Stimulated activated CD4-positive, alpha-beta T cell treated with anti-CD3 and anti-CD28 coated beads, TNF-alpha, amount 100 ng/mL, for 4 hours (primary cell): ENCODE data around the gene DEXI.
"Not testable (repeated sequence)": the region's sequence is repeated elsewhere in the genome, so short reads cannot be mapped to it uniquely, and the experiment has no call there.

ENCODE experiments used
- DNase-seq, 3 experiments: peaks; one replicate each; pipeline ENCODE4 v3.0.0-alpha.2; 2020; ENCODE audit warnings: low read depth in 3 of 3

The DEXI gene

DNA sequence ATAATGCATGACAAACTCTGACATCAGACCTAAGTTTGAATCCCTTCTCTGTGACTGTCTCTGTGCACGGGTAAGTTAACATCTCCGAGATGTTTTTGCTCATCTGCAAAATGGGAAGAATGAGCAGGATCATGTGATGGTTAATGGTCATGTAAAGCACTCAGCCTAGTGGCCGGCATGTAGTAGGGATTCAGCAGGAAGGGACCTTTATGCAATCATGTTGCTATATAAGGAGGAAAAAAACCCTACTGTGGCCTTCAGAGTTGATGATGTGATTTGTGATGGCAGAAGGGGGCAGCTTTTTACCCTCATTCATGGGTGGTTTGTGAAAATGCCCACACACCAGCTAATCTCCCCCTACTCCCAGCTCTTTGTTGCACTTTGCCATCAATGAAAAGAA lies 26.2 kb upstream of the DEXI start:
- no peak for DNase-seq

- no peak for DNase-seq
These were observed 25.7 kb upstream of the DEXI start for GRCh38 chr16:10967986-10968385.

GRCh38 chr16:10966559-10966958 lies 24.3 kb upstream of the DEXI start:
- not testable (repeated sequence) for DNase-seq

DNA sequence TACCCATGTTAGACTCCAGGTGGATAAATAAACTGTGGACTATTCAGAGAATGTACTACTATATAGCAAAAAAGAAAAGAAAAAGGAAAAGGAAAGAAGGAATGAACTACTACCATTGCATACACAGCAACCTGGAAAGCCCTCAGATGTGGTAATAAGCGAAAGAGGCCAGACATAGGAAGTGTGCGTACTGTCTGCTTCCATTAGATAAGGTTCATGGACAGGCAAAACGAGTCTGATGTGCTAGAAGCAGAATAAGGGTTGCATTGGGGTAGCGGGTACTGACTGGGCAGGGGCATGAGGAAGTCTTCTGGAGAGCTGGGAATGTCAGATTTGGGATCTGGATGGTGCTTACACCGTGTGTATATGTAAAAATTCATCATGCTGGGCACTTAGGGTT lies 23.9 kb upstream of the DEXI start:
- DNase-seq: no peak

GRCh38 chr16:10965440-10966061 lies 23.3 kb upstream of the DEXI start:
- DNase-seq: no peak

GRCh38 chr16:10964891-10965326 lies 22.6 kb upstream of the DEXI start:
- peak in 2 of 3 experiments; percentile 36 to 55 for DNase-seq

- peak; percentile 60 to 78 (median 69) for DNase-seq
These were observed 22.0 kb upstream of the DEXI start for GRCh38 chr16:10964039-10964890.

- no peak for DNase-seq
These were observed 19.0 kb upstream of the DEXI start for GRCh38 chr16:10961231-10961630.

GRCh38 chr16:10959161-10959560 lies 16.9 kb upstream of the DEXI start:
- no peak for DNase-seq

DNA sequence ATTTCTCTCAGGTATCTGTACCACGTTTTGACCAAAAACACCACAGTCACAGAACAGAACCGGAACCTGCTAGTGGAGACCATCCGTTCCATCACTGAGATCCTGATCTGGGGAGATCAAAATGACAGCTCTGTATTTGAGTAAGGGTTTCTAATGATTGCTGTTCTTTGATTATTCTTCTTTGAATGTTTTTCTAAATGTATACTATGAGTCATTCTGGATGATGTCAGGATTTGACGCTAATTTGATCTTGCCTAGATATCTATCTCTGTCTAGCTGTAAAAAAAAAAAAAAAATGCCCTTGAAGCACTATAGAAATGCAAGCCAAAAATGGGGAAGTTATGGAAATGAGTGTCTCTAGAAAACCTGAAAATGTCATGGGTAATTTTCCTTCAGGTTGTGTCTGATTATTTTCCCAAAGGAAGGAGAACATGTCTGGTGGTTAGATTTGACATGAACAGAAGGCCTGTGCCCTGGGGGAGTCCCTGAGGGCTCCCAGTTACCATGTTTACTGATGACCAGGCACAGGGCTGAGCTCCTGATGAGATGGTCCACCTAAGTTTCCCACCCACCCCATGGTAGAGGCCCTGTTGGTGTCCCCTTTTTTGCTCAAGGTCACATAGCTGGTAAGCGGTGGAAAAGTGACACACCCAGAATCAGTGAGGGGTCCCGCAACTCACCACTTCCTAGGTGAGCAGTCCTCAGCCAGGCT lies 15.7 kb upstream of the DEXI start:
- no peak for DNase-seq

GRCh38 chr16:10954903-10955302 lies 12.6 kb upstream of the DEXI start:
- no peak for DNase-seq

GRCh38 chr16:10951026-10951425 lies 8.8 kb upstream of the DEXI start:
- no peak for DNase-seq

DNA sequence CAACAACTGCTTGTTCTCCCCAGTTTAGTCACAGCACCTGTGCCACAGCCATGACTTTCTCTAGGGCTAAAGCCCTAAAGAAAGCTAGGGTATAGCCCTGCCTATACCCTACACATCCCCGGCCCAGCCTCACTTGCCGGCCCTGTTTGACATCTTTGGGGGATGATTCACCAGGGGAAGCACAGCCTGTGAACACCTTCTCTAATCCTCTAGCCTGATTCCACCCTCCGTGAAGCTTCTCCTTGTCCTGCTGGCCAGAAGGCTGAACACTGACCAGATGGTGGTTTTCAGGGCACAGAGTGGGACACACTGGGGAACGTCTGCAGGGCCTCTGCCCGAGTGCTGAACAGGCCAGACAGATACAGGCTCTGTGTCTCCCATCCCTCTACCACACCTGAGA lies 8.1 kb upstream of the DEXI start:
- DNase-seq: no peak

GRCh38 chr16:10949424-10949970 lies 7.2 kb upstream of the DEXI start:
- DNase-seq: no peak

- no peak for DNase-seq
These were observed 5.0 kb upstream of the DEXI start for GRCh38 chr16:10947211-10947787.

GRCh38 chr16:10946308-10946707 lies 4.0 kb upstream of the DEXI start:
- DNase-seq: no peak

GRCh38 chr16:10945065-10945787 lies 3.0 kb upstream of the DEXI start:
- no peak for DNase-seq

DNA sequence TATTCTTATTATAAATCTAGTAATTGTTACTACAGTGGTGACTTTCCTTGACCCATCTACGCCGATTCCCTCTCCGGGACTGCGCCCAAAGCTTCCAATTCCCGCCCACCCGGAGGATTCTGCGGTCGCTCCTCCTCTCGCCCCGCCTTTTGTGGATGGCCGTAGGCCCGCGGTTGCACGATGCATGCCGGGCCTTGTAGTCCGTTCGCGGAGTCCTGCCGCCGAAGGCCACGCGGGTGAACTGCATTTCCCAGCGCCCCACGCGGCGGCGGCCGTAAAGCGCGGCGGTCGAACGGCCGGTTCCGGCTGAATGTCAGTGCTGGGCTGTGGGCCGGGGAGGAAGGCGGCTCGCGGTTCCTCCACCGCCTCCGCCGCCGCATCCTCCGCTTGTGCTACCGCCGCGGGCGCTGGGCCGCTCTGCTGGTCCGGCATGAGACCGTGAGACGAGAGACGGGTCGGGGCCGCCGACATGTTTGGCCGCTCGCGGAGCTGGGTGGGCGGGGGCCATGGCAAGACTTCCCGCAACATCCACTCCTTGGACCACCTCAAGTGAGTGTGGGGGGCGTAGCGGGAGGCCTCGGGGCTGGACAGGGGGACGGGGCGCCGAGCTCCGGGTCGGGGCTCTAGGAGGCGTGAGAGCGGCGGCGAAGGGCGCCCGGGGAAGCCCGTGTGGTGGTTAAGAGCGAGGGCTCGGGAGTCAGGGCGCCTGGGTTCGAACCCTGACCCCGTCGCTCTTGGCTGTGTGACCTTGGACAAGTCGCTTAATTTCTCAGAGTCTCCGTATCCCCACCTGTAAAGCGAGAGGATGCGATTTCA lies 2.2 kb upstream of the DEXI start, which contains the start of gene CLEC16A:
CLEC16A (plus strand) TSS at position 316 of the 816 bp plus-strand sequence; CDS start at position 470, 154 bp downstream.
- peak; percentile 89 to 97 (median 91) for DNase-seq

DNA sequence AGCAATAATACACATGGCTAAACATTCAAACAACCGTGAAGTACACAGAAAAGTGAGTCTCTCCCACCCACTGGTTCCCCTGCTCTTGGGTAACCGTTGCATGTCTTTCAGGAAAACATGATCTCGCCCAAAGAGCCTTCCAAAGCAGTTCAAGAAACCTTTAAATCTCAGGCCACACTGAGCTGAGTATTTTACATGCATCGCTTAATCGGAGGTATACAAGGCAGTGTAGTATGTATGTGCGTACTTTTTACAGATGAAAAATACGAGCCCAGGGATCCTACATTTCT lies 741 bp upstream of the DEXI start:
- no peak for DNase-seq

DNA sequence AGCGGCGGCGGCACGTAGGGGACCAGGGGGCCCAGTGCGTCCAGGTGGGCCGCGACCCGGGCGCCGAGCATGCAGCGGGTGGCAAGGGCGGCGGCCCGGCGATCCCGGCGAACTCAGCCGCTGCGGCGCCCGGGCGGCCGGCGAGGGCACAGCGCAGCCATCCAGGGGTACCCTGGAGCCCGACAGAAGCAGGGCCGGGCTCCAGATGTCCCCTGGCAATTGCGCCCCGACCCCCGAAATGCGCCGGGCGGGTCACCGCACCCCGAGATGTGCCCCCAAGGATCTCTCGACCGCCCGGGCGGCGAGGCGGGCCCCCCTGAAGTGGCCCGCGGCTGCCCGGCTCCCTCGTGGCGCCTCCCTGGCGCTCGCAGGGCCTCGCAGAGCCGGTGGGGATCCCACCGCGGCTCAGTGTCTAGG lies 325 bp downstream of the DEXI start:
- DNase-seq: not testable (repeated sequence)
